SK-N-DZ (cell line): Measurements from ENCODE around the gene SPOCK3.

Experiments
- small RNA-seq, 2 experiments: library from RNA; depleted of rRNA; stranded (forward); fragments of <200 nt; gene quantifications; one replicate each; pipeline ENCODE3, GENCODE V24; 2014

SPOCK3 gene

Small RNAs within 50 kb of the gene (small RNA-seq; reads per million reads assigned to genes)
- gene RNA5SP171 = 0 to 1.3 reads per million in 2 experiments
